Dermis microvascular lymphatic vessel endothelial cell (primary cell): Measurements from ENCODE around the gene SH3BGRL2. TPM values are rescaled to one million over a fixed set of nuclear protein-coding genes. Genes with fewer than 3 reads are reported as not detected.
"Not testable (repeated sequence)": the region's sequence is repeated elsewhere in the genome, so short reads cannot be mapped to it uniquely, and the experiment has no call there.

Source experiments
- DNase-seq, 2 donors: peaks; one replicate each; pipeline versions ENCODE4 v3.0.0 to v3.0.0-alpha.2; 2010; ENCODE audit warnings: low read depth in 2 of 2
- total RNA-seq: library from RNA; depleted of rRNA; stranded (reverse); fragments of >200 nt; gene quantifications from 2 replicates; pipeline ENCODE4 v1.2.1, GENCODE V29; 2014

SH3BGRL2 gene
- total RNA-seq, 1 donor from 2014 or later, result 81.8 TPM

GRCh38 chr6:79614326-79615305, 16.5 kb upstream of the SH3BGRL2 start:
- DNase-seq, result peak in 1 of 2 donors; percentile 9

- no peak for DNase-seq
Observed at GRCh38 chr6:79617518-79617941, 13.6 kb upstream of the SH3BGRL2 start.

- DNase-seq, result not testable (repeated sequence)
Observed at GRCh38 chr6:79618425-79618824, 12.7 kb upstream of the SH3BGRL2 start.

GRCh38 chr6:79621579-79621978, 9.6 kb upstream of the SH3BGRL2 start:
- no peak for DNase-seq

- no peak for DNase-seq
Observed at GRCh38 chr6:79622364-79622763, 8.8 kb upstream of the SH3BGRL2 start.

- DNase-seq, result no peak
Observed at GRCh38 chr6:79623106-79623505, 8.0 kb upstream of the SH3BGRL2 start.

GRCh38 chr6:79625746-79626145, 5.4 kb upstream of the SH3BGRL2 start:
- DNase-seq, result no peak

- DNase-seq, result no peak
Observed at GRCh38 chr6:79626811-79627210, 4.3 kb upstream of the SH3BGRL2 start.

- no peak for DNase-seq
Observed at GRCh38 chr6:79627422-79627821, 3.7 kb upstream of the SH3BGRL2 start.

GRCh38 chr6:79628466-79629288, 2.5 kb upstream of the SH3BGRL2 start:
- no peak for DNase-seq

- no peak for DNase-seq
Observed at GRCh38 chr6:79630380-79630882, 698 bp upstream of the SH3BGRL2 start.

GRCh38 chr6:79631693-79632172, 604 bp downstream of the SH3BGRL2 start:
- peak in 1 of 2 donors; percentile 14 for DNase-seq

- DNase-seq, result peak in 1 of 2 donors; percentile 29
Observed at GRCh38 chr6:79632580-79632979, 1.5 kb downstream of the SH3BGRL2 start.

- DNase-seq, result peak in 1 of 2 donors; percentile 32
Observed at GRCh38 chr6:79634491-79635231, 3.5 kb downstream of the SH3BGRL2 start.

GRCh38 chr6:79635232-79635543, 4.1 kb downstream of the SH3BGRL2 start:
- DNase-seq, result peak in 1 of 2 donors; percentile 72

- no peak for DNase-seq
Observed at GRCh38 chr6:79636673-79637072, 5.5 kb downstream of the SH3BGRL2 start.

GRCh38 chr6:79640146-79641111, 9.3 kb downstream of the SH3BGRL2 start:
- DNase-seq, result peak in 1 of 2 donors; percentile 47

GRCh38 chr6:79646006-79646405, 14.9 kb downstream of the SH3BGRL2 start:
- DNase-seq, result no peak

- no peak for DNase-seq
Observed at GRCh38 chr6:79646561-79646960, 15.4 kb downstream of the SH3BGRL2 start.

GRCh38 chr6:79647741-79648140, 16.6 kb downstream of the SH3BGRL2 start:
- peak; percentile 50 to 55 for DNase-seq
